CD14-positive monocyte (primary cell): ENCODE results near the gene MAST4. TPM values are rescaled to one million over a fixed set of nuclear protein-coding genes. Genes with fewer than 3 reads are reported as not detected.

Source experiments
- DNase-seq, 3 donors: peaks; one replicate each; pipeline ENCODE4 v3.0.0-alpha.2; 2011 to 2022
- H2AFZ ChIP-seq: 2 replicates; pipeline ENCODE4 v1.6.0; 2012; ENCODE audit warnings: mild to moderate bottlenecking, low read depth, low read length, inconsistent platforms; ENCODE audit not compliant: insufficient read depth, poor library complexity, severe bottlenecking
- H3K27ac ChIP-seq, 2 donors: 1 replicate in 1 of 2; 2 replicates in 1 of 2; pipeline ENCODE4 v1.5.1; 2012 to 2013; ENCODE audit warnings: low read length in 2 of 2, control low read depth in 1 of 2, inconsistent platforms in 1 of 2, low read depth in 1 of 2, mild to moderate bottlenecking in 1 of 2
- H3K27me3 ChIP-seq, 2 donors: one replicate each; pipeline versions ENCODE4 v1.6.0 to v1.6.1; 2011 to 2013; ENCODE audit warnings: low read length in 2 of 2; ENCODE audit not compliant: control insufficient read depth in 2 of 2, insufficient read depth in 2 of 2
- H3K36me3 ChIP-seq, 2 donors: replicated peaks in 1 of 2; 1 replicate in 1 of 2; 2 replicates in 1 of 2; pipeline versions ENCODE4 v1.5.1 to v1.6.1; 2012 to 2013; ENCODE audit warnings: low read length in 2 of 2, control low read depth in 1 of 2, inconsistent platforms in 1 of 2, mild to moderate bottlenecking in 1 of 2; ENCODE audit not compliant: insufficient read depth in 2 of 2, control insufficient read depth in 1 of 2
- H3K4me1 ChIP-seq, 2 donors: 1 replicate in 1 of 2; 2 replicates in 1 of 2; pipeline versions ENCODE4 v1.5.1 to v1.6.1; 2012 to 2013; ENCODE audit warnings: low read length in 2 of 2, control low read depth in 1 of 2, inconsistent platforms in 1 of 2, mild to moderate bottlenecking in 1 of 2, moderate library complexity in 1 of 2; ENCODE audit not compliant: insufficient read depth in 2 of 2, control insufficient read depth in 1 of 2
- H3K4me2 ChIP-seq: replicated peaks from 2 replicates; pipeline ENCODE3; 2012; ENCODE audit warnings: low read length, moderate library complexity, mild to moderate bottlenecking; ENCODE audit not compliant: poor library complexity, severe bottlenecking; ENCODE audit errors: extremely low read depth
- H3K4me3 ChIP-seq, 3 experiments: fragments of 200-600 bp in 1 of 3; sonication (generic) in 1 of 3; replicated peaks in 1 of 3; 1 replicate in 2 of 3; 2 replicates in 1 of 3; pipeline ENCODE4 v1.5.1; 2011 to 2013; ENCODE audit warnings: low read length in 3 of 3, mild to moderate bottlenecking in 3 of 3, control low read depth in 2 of 3, low read depth in 2 of 3, inconsistent platforms in 1 of 3, moderate library complexity in 1 of 3
- H3K79me2 ChIP-seq: 2 replicates; pipeline ENCODE4 v1.6.0; 2012; ENCODE audit warnings: mild to moderate bottlenecking, control low read depth, inconsistent platforms, low read length, moderate library complexity; ENCODE audit not compliant: insufficient read depth
- H3K9ac ChIP-seq: 2 replicates; pipeline ENCODE4 v1.6.0; 2017; ENCODE audit warnings: low read length, mild to moderate bottlenecking; ENCODE audit not compliant: insufficient read depth, poor library complexity, severe bottlenecking
- H3K9me3 ChIP-seq, 2 donors: replicated peaks in 1 of 2; 1 replicate in 1 of 2; 2 replicates in 1 of 2; pipeline versions ENCODE4 v1.5.1 to v1.6.1; 2012 to 2013; ENCODE audit warnings: low read length in 2 of 2, control low read depth in 1 of 2; ENCODE audit not compliant: control insufficient read depth in 1 of 2, insufficient read depth in 1 of 2
- H4K20me1 ChIP-seq: 2 replicates; pipeline ENCODE4 v1.6.0; 2012; ENCODE audit warnings: mild to moderate bottlenecking, low read length, control low read depth, moderate library complexity; ENCODE audit not compliant: insufficient read depth
- H3K27ac Mint-ChIP-seq, 7 donors: one replicate each; pipeline ENCODE4 v1.8.0; 2020; ENCODE audit warnings: mild to moderate bottlenecking in 7 of 7, mixed read lengths in 7 of 7, moderate library complexity in 6 of 7, inconsistent platforms in 2 of 7
- H3K27me3 Mint-ChIP-seq, 3 donors: one replicate each; pipeline ENCODE4 v1.8.0; 2021 to 2022; ENCODE audit warnings: low read depth in 3 of 3, mild to moderate bottlenecking in 3 of 3, mixed read lengths in 3 of 3, moderate library complexity in 3 of 3, inconsistent platforms in 1 of 3
- H3K36me3 Mint-ChIP-seq, 2 donors: one replicate each; pipeline ENCODE4 v1.8.0; 2020; ENCODE audit warnings: mixed read lengths in 2 of 2, inconsistent platforms in 1 of 2, mild to moderate bottlenecking in 1 of 2
- H3K4me1 Mint-ChIP-seq: one replicate; pipeline ENCODE4 v1.8.0; 2020; ENCODE audit warnings: mild to moderate bottlenecking, mixed read lengths
- H3K4me3 Mint-ChIP-seq, 2 donors: one replicate each; pipeline ENCODE4 v1.8.0; 2020; ENCODE audit warnings: mild to moderate bottlenecking in 2 of 2, mixed read lengths in 2 of 2, moderate library complexity in 1 of 2
- H3K9me3 Mint-ChIP-seq, 7 donors: one replicate each; pipeline ENCODE4 v1.8.0; 2020 to 2022; ENCODE audit warnings: mixed read lengths in 7 of 7, mild to moderate bottlenecking in 6 of 7, moderate library complexity in 6 of 7, inconsistent platforms in 2 of 7
- CTCF ChIP-seq: fragments of 200-600 bp; IDR thresholded peaks from one replicate; pipeline ENCODE4 v1.8.0; 2022; ENCODE audit warnings: antibody characterized with exemption, mild to moderate bottlenecking
- WGBS: methylation state at CpG from one replicate; pipeline ENCODE4 v1.1.5; 2013; ENCODE audit warnings: missing lambda C conversion rate; ENCODE audit not compliant: insufficient coverage; 5-methylcytosine and 5-hydroxymethylcytosine counted together
- intact Hi-C, 2 donors: fragments of 100-400 bp; cut with micrococcal nuclease; formaldehyde crosslinking; loops; one replicate each; pipeline versions ENCODE4 v1.15.0 to v1.15.1; 2023
- polyA plus RNA-seq, 3 donors: library from polyadenylated mRNA; depleted of rRNA in 1 of 3; unstranded in 2 of 3; stranded (reverse) in 1 of 3; fragments of 300-500 nt in 2 of 3; fragments of >200 nt in 1 of 3; fragmentation: Illumina TruSeq in 2 of 3; gene quantifications; 1 replicate in 2 of 3; 2 replicates in 1 of 3; pipeline ENCODE4 v1.2.3, GENCODE V29; 2012 to 2021

MAST4 gene
- polyA plus RNA-seq, 3 donors = 0.03 to 0.24 TPM; not detected in 1

DNA sequence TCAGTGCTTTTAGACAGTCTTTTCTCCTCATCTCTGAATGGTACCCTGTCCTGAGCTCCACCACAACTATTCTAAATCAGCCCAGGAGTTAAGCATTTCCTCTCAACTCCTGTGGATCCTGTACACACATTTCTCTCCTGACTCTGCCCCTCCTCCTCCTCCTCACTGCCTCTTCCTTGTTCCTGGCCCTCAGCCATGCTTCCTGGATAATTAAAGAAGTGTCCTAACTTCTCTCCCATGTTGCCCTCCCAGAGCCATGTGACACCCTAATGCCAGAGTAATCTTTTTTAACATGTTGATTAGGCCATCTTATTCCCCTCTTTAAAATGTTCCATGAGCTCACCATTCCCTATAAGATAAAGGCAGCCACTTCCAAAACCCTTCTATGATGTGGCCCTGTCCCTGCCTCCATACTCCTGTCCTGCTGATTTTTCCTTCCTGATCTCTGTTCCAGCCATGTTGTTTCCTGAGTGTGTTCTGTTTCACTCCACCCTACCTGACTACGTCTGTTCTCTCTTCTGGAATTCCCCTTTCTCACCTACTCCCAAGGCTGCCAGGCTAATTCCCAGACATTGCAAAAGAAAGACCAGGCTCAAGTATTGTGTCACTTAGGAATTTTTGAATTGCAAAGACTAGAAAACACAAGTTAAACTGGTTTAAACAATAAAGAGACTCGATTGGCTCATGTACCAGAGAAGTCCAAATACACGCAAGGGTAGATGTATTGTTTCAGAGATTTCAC is 295.2 kb downstream of the MAST4 start:
- DNase-seq = peak in 1 of 3 donors; percentile 12
- WGBS = 100% methylated on average over 1 of the region's 3 CpGs
- Histone ChIP-seq H3K4me1 (no peaks in the 10 kb centered on the region), H3K9ac (no peak overlapping the region), H3K79me2 (no peaks in the 10 kb centered on the region), H3K27ac (no peak overlapping the region), H2AFZ (no peak overlapping the region), H3K36me3 (no peaks in the 10 kb centered on the region), H3K27me3 (no peaks in the 10 kb centered on the region), H4K20me1 (no peaks in the 10 kb centered on the region), H3K9me3 (no peaks in the 10 kb centered on the region), H3K4me2 (no peak overlapping the region), H3K4me3 (no peak overlapping the region)
- no peak for TF ChIP-seq CTCF
- Mint-ChIP-seq H3K9me3 (no peaks in the 10 kb centered on the region), H3K4me3 (peak overlapping the region in 1 of 2 donors; percentile 23), H3K4me1 (peaks cover 2% of the 10 kb centered on the region), H3K27ac (no peak overlapping the region), H3K27me3 (peaks cover 0 to 4% (median 0%) of the 10 kb centered on the region in 3 donors), H3K36me3 (no peaks in the 10 kb centered on the region)
- intact Hi-C loops = no loop called here

GRCh38 chr5:66892716-66893115 is 296.5 kb downstream of the MAST4 start:
- Histone ChIP-seq H3K4me1 (no peaks in the 10 kb centered on the region), H3K27ac (no peak overlapping the region), H2AFZ (no peak overlapping the region), H4K20me1 (no peaks in the 10 kb centered on the region), H3K4me2 (no peak overlapping the region), H3K4me3 (no peak overlapping the region), H3K36me3 (no peaks in the 10 kb centered on the region), H3K27me3 (no peaks in the 10 kb centered on the region), H3K9me3 (no peaks in the 10 kb centered on the region), H3K9ac (no peak overlapping the region), H3K79me2 (no peaks in the 10 kb centered on the region)
- Mint-ChIP-seq H3K4me1 (peaks cover 2% of the 10 kb centered on the region), H3K4me3 (no peak overlapping the region), H3K27ac (no peak overlapping the region), H3K36me3 (no peaks in the 10 kb centered on the region), H3K9me3 (no peaks in the 10 kb centered on the region), H3K27me3 (peaks cover 0 to 4% (median 0%) of the 10 kb centered on the region in 3 donors)
- no peak for DNase-seq
- no peak for TF ChIP-seq CTCF
- no CpG with 5 or more reads among the region's 3 CpGs for WGBS
- intact Hi-C loops = no loop called here
